Measurements from ENCODE around the gene RAPGEF4. TPM values are rescaled to one million over a fixed set of nuclear protein-coding genes. Genes with fewer than 3 reads are reported as not detected.

RAPGEF4 gene
- total and polyA plus RNA-seq, 2 of the 4 experiments (the other 2 are of a cell fraction), result 1.7 to 3.2 TPM

DNA sequence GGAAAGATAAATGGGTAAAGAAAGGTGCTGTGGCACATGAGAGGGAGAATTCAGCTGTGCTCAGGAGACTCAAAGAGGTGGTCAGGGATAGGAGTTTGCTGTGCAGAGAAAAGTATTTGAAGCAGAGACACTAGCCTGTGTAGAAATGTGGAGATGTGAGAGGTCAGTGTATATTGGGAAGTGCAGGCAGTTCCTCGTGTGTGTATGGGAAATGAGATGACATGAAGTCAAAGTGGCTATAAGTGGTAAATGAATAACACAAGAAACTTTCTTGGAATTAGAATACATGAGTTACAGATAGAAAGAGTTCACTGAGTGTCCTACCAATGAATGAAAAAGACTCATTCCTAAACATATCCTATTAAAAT, 351.6 kb downstream of the RAPGEF4 start:
- Histone ChIP-seq H2AFZ (replicated peaks; ENCODE audit: low read length, poor library complexity) (no peak overlapping the region), H3K4ac (ENCODE audit: low read depth, low read length) (peak overlapping the region; percentile 70), H3K27ac (ENCODE audit: insufficient read depth, low read length) (peak overlapping the region; percentile 88; the same call in 1 of the 2 replicates), H4K20me1 (ENCODE audit: insufficient read depth, low read length) (no peaks in the 10 kb centered on the region), H3K4me3 (ENCODE audit: insufficient read depth, low read depth, low read length) (no peak overlapping the region), H2BK120ac (ENCODE audit: low read depth, low read length) (peak overlapping the region; percentile 82), H3K23ac (ENCODE audit: low read depth, low read length) (peak overlapping the region; percentile 70; the same call in 1 of the 2 replicates), H2AK5ac (ENCODE audit: low read depth, low read length) (peak overlapping the region; percentile 92; the same call in 1 of the 2 replicates), H2BK15ac (ENCODE audit: low read depth, low read length) (peak overlapping the region; percentile 92), H3K79me1 (ENCODE audit: low read depth in 1 of 2, low read length in 2 of 2) (peaks cover 12 to 63% of the 10 kb centered on the region in 2 experiments), H3K27me3 (ENCODE audit: control insufficient read depth, insufficient read depth, low read length) (no peaks in the 10 kb centered on the region), H4K5ac (ENCODE audit: low read depth, low read length) (peak overlapping the region; percentile 0; the same call in 1 of the 2 replicates), H3K4me1 (ENCODE audit: control insufficient read depth, insufficient read depth, low read length) (peaks cover 26% of the 10 kb centered on the region), H3K9me3 (ENCODE audit: control insufficient read depth, insufficient read depth, low read length) (no peaks in the 10 kb centered on the region), H3K4me2 (ENCODE audit: low read depth, low read length) (peak overlapping the region; percentile 35; the same call in 1 of the 2 replicates), H3K56ac (ENCODE audit: extremely low read depth, insufficient read depth, low read length) (peak overlapping the region; percentile 80), H2AK9ac (replicated peaks; ENCODE audit: low read depth, low read length, poor library complexity) (no peak overlapping the region), H2BK20ac (ENCODE audit: low read depth, low read length) (peak overlapping the region; percentile 27; the same call in 1 of the 2 replicates), H4K91ac (ENCODE audit: insufficient read depth, low read depth, low read length) (peak overlapping the region; percentile 67), H3K36me3 (ENCODE audit: control insufficient read depth, insufficient read depth, low read length) (peaks cover 11% of the 10 kb centered on the region), H3K18ac (ENCODE audit: low read depth, low read length) (peak overlapping the region; percentile 97; the same call in 1 of the 2 replicates), H3K14ac (replicated peaks; ENCODE audit: low read depth, low read length) (peak overlapping the region; percentile 60), H3K9me1 (ENCODE audit: insufficient read depth, low read length) (peaks cover 7% of the 10 kb centered on the region; the same call in 1 of the 2 replicates), H3K9ac (ENCODE audit: low read depth, low read length) (peak overlapping the region; percentile 52; the same call in 1 of the 2 replicates), H4K8ac (ENCODE audit: low read depth in 2 of 2, low read length in 2 of 2) (peak overlapping the region; percentile 12 to 81; a peak in 2 of 4 replicates), H2BK5ac (ENCODE audit: low read depth, low read length, poor library complexity, severe bottlenecking) (peak overlapping the region; percentile 91)
- no peak for TF ChIP-seq NFE2L2 (IDR thresholded peaks at IDR 0.05; ENCODE audit: low read depth, low read length)
- no peak for TF ChIP-seq BHLHE40 (IDR thresholded peaks at IDR 0.05; ENCODE audit: low read depth, low read length)
- TF ChIP-seq MAFK (IDR thresholded peaks at IDR 0.05; ENCODE audit: low read depth, low read length), result no peak
- no peak for TF ChIP-seq RFX5 (IDR thresholded peaks at IDR 0.05; ENCODE audit: low read depth, low read length)
- no peak for TF ChIP-seq RCOR1 (IDR thresholded peaks at IDR 0.05; ENCODE audit: insufficient replicate concordance, low read length)
- no peak for TF ChIP-seq CHD1 (IDR thresholded peaks at IDR 0.05; ENCODE audit: low read depth, low read length)
- no peak for TF ChIP-seq SMC3 (IDR thresholded peaks at IDR 0.05; ENCODE audit: low read depth, low read length)
- no peak for TF ChIP-seq USF2 (IDR thresholded peaks at IDR 0.05; ENCODE audit: low read depth, low read length)
- TF ChIP-seq, protein P1, sequence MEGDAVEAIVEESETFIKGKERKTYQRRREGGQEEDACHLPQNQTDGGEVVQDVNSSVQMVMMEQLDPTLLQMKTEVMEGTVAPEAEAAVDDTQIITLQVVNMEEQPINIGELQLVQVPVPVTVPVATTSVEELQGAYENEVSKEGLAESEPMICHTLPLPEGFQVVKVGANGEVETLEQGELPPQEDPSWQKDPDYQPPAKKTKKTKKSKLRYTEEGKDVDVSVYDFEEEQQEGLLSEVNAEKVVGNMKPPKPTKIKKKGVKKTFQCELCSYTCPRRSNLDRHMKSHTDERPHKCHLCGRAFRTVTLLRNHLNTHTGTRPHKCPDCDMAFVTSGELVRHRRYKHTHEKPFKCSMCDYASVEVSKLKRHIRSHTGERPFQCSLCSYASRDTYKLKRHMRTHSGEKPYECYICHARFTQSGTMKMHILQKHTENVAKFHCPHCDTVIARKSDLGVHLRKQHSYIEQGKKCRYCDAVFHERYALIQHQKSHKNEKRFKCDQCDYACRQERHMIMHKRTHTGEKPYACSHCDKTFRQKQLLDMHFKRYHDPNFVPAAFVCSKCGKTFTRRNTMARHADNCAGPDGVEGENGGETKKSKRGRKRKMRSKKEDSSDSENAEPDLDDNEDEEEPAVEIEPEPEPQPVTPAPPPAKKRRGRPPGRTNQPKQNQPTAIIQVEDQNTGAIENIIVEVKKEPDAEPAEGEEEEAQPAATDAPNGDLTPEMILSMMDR (conservative IDR thresholded peaks at IDR 0.05; ENCODE audit: low read depth, low read length), result no peak
- no peak for TF ChIP-seq MXI1 (IDR thresholded peaks at IDR 0.05; ENCODE audit: borderline replicate concordance, low read depth, low read length)
- TF ChIP-seq POLR2A (IDR thresholded peaks at IDR 0.05; ENCODE audit: low read depth, low read length), result no peak
- TF ChIP-seq FOS (IDR thresholded peaks at IDR 0.05; ENCODE audit: low read depth, low read length), result no peak
- TF ChIP-seq MAZ (IDR thresholded peaks at IDR 0.05; ENCODE audit: borderline replicate concordance, low read depth, low read length), result no peak
- TF ChIP-seq CEBPB (IDR thresholded peaks at IDR 0.05; ENCODE audit: low read depth, low read length), result no peak
- no peak for TF ChIP-seq ELK1 (IDR thresholded peaks at IDR 0.05; ENCODE audit: borderline replicate concordance, low read depth, low read length)
- TF ChIP-seq RAD21 (IDR thresholded peaks at IDR 0.05; ENCODE audit: low read length), result no peak
- dilution Hi-C loops (cut with HindIII; ENCODE audit: low sequenced_read_pairs, unreplicated experiment) (no loop called here), in situ Hi-C loops (cut with MboI; ENCODE audit: low sequenced_read_pairs) (no loop called here), intact Hi-C loops (cut with micrococcal nuclease) (loop anchor here (10.0 kb wide), 1 partner anchor 98 kb away; no protein-coding TSS in a partner anchor)
- peak; percentile 54 for ATAC-seq (ENCODE audit: low read depth)
- POLR2A ChIA-PET (ENCODE audit: unreplicated experiment), result no interaction called here
- BruUV-seq (replicated peaks), result no TSS peak
- DNase-seq, result peak; percentile 69
- WGBS, 2 experiments (ENCODE audit: extremely low coverage in 2 of 2, insufficient read length in 1 of 2), result no CpG with 5 or more reads among the region's 1 CpG
- CTCF ChIA-PET, result interaction anchor here (1.0 to 1.5 kb wide), 2 partner anchors 8 to 123 kb away, joined by 3 to 4 read pairs; no protein-coding TSS in a partner anchor

Measured in IMR-90 (cell line).